HG02678 (cell line): ENCODE data around the gene RAD51B.
"Not testable (repeated sequence)": the region's sequence is repeated elsewhere in the genome, so short reads cannot be mapped to it uniquely, and the experiment has no call there.

Experiments
- ATAC-seq: cut with Tn5 transposase; IDR thresholded peaks from one replicate; pipeline ENCODE4 v1.9.1; 2021; ENCODE audit warnings: mild to moderate bottlenecking, moderate library complexity; ENCODE audit not compliant: unreplicated experiment

The RAD51B gene

GRCh38 chr14:68696266-68696665 is 876.7 kb downstream of the RAD51B start:
- ATAC-seq: no peak

- no peak for ATAC-seq
These were observed 877.3 kb downstream of the RAD51B start for GRCh38 chr14:68696721-68697495.

- not testable (repeated sequence) for ATAC-seq
These were observed 879.2 kb downstream of the RAD51B start for GRCh38 chr14:68698773-68699172.

GRCh38 chr14:68701001-68701741 is 881.6 kb downstream of the RAD51B start:
- ATAC-seq: no peak

- ATAC-seq: no peak
These were observed 882.6 kb downstream of the RAD51B start for GRCh38 chr14:68702135-68702534.

- ATAC-seq: no peak
These were observed 883.0 kb downstream of the RAD51B start for GRCh38 chr14:68702578-68702977.

- no peak for ATAC-seq
These were observed 883.5 kb downstream of the RAD51B start for GRCh38 chr14:68703093-68703492.

GRCh38 chr14:68704736-68705720 is 885.4 kb downstream of the RAD51B start:
- ATAC-seq: no peak

- ATAC-seq: no peak
These were observed 886.2 kb downstream of the RAD51B start for GRCh38 chr14:68705741-68706283.

GRCh38 chr14:68707482-68707881 is 887.9 kb downstream of the RAD51B start:
- no peak for ATAC-seq

GRCh38 chr14:68708343-68708742 is 888.8 kb downstream of the RAD51B start:
- ATAC-seq: no peak

GRCh38 chr14:68709007-68709406 is 889.4 kb downstream of the RAD51B start:
- ATAC-seq: no peak

- no peak for ATAC-seq
These were observed 891.2 kb downstream of the RAD51B start for GRCh38 chr14:68710776-68711175.

- no peak for ATAC-seq
These were observed 892.2 kb downstream of the RAD51B start for GRCh38 chr14:68711561-68712309.

- ATAC-seq: no peak
These were observed 893.3 kb downstream of the RAD51B start for GRCh38 chr14:68712703-68713370.

GRCh38 chr14:68713782-68714181 is 894.2 kb downstream of the RAD51B start:
- no peak for ATAC-seq

GRCh38 chr14:68714991-68715924 is 895.7 kb downstream of the RAD51B start:
- ATAC-seq: no peak

- no peak for ATAC-seq
These were observed 897.1 kb downstream of the RAD51B start for GRCh38 chr14:68716698-68717097.
